Mesendoderm (in vitro differentiated cells): ENCODE data around the gene SKAP1.

ENCODE experiments used
- DNase-seq: peaks from one replicate; pipeline ENCODE4 v3.0.0; 2013
- H2AK5ac ChIP-seq: 2 replicates; pipeline ENCODE4 v1.6.1; 2013; ENCODE audit warnings: low read length, inconsistent platforms
- H2BK120ac ChIP-seq: 2 replicates; pipeline ENCODE4 v1.6.1; 2013; ENCODE audit warnings: low read depth, mild to moderate bottlenecking, low read length, moderate library complexity, mixed read lengths
- H2BK15ac ChIP-seq: replicated peaks from 2 replicates; pipeline ENCODE4 v1.6.1; 2013; ENCODE audit warnings: low read depth, mild to moderate bottlenecking, moderate library complexity
- H2BK5ac ChIP-seq: 2 replicates; pipeline ENCODE4 v1.6.1; 2013; ENCODE audit warnings: low read length, inconsistent platforms
- H3K18ac ChIP-seq: 2 replicates; pipeline ENCODE4 v1.6.1; 2013; ENCODE audit warnings: mild to moderate bottlenecking, low read length, mixed read lengths
- H3K23ac ChIP-seq: one replicate; pipeline ENCODE4 v1.6.1; 2013; ENCODE audit warnings: low read length
- H3K27ac ChIP-seq: 2 replicates; pipeline ENCODE4 v1.5.1; 2013; ENCODE audit warnings: low read depth, mild to moderate bottlenecking, inconsistent platforms, low read length, moderate library complexity
- H3K27me3 ChIP-seq: 2 replicates; pipeline ENCODE4 v1.6.1; 2013; ENCODE audit warnings: low read length, control low read depth, mild to moderate bottlenecking, inconsistent platforms; ENCODE audit not compliant: insufficient read depth, poor library complexity
- H3K36me3 ChIP-seq: 2 replicates; pipeline ENCODE4 v1.6.1; 2013; ENCODE audit warnings: low read length, inconsistent platforms; ENCODE audit not compliant: control insufficient read depth, insufficient read depth
- H3K4ac ChIP-seq: one replicate; pipeline ENCODE4 v1.6.1; 2013; ENCODE audit warnings: low read depth, mild to moderate bottlenecking, low read length, moderate library complexity
- H3K4me1 ChIP-seq: 2 replicates; pipeline ENCODE4 v1.6.1; 2013; ENCODE audit warnings: low read depth, low read length, inconsistent platforms; ENCODE audit not compliant: control insufficient read depth
- H3K4me2 ChIP-seq: 2 replicates; pipeline ENCODE4 v1.6.1; 2013; ENCODE audit warnings: low read length
- H3K4me3 ChIP-seq: 2 replicates; pipeline ENCODE4 v1.5.1; 2013; ENCODE audit warnings: mild to moderate bottlenecking, low read length
- H3K56ac ChIP-seq: one replicate; pipeline ENCODE4 v1.6.1; 2013; ENCODE audit warnings: low read length
- H3K79me1 ChIP-seq: 2 replicates; pipeline ENCODE4 v1.6.1; 2013; ENCODE audit warnings: low read length, inconsistent platforms
- H3K79me2 ChIP-seq: 2 replicates; pipeline ENCODE4 v1.6.1; 2013; ENCODE audit warnings: mild to moderate bottlenecking, low read length; ENCODE audit not compliant: control insufficient read depth, insufficient read depth
- H3K9ac ChIP-seq: 2 replicates; pipeline ENCODE4 v1.6.1; 2013; ENCODE audit warnings: low read length, inconsistent platforms
- H4K5ac ChIP-seq: one replicate; pipeline ENCODE4 v1.6.1; 2013; ENCODE audit warnings: low read length
- H4K8ac ChIP-seq: one replicate; pipeline ENCODE4 v1.6.1; 2013; ENCODE audit warnings: low read depth, mild to moderate bottlenecking, control low read depth, low read length, moderate library complexity
- WGBS: extraction: QIAGEN DNeasy Blood & Tissue Kit; methylation state at CpG from one replicate; pipeline ENCODE4 v1.1.7; 2013; ENCODE audit warnings: low lambda C conversion rate, missing lambda C conversion rate; ENCODE audit not compliant: insufficient coverage; ENCODE audit errors: extremely low coverage; 5-methylcytosine and 5-hydroxymethylcytosine counted together

SKAP1 gene

GRCh38 chr17:48471817-48472410 lies 41.9 kb upstream of the SKAP1 start:
- H3K27me3 ChIP-seq, result peaks cover 2% of the 10 kb centered on the region
- no peak overlapping the region for H2BK15ac ChIP-seq
- no CpG with 5 or more reads among the region's 8 CpGs for WGBS
- H3K56ac ChIP-seq, result no peak overlapping the region
- H3K36me3 ChIP-seq, result no peaks in the 10 kb centered on the region
- no peaks in the 10 kb centered on the region for H3K79me1 ChIP-seq
- no peak overlapping the region for H3K4me3 ChIP-seq
- no peak overlapping the region for H3K4me2 ChIP-seq
- H2AK5ac ChIP-seq, result no peak overlapping the region
- H4K5ac ChIP-seq, result no peak overlapping the region
- no peak overlapping the region for H3K23ac ChIP-seq
- H3K4ac ChIP-seq, result no peak overlapping the region
- H4K8ac ChIP-seq, result no peak overlapping the region
- no peak overlapping the region for H2BK120ac ChIP-seq
- peaks cover 4% of the 10 kb centered on the region for H3K4me1 ChIP-seq
- no peak overlapping the region for H3K9ac ChIP-seq
- no peak overlapping the region for H3K27ac ChIP-seq
- H2BK5ac ChIP-seq, result no peak overlapping the region
- no peak overlapping the region for H3K18ac ChIP-seq
- no peaks in the 10 kb centered on the region for H3K79me2 ChIP-seq
- DNase-seq, result no peak

DNA sequence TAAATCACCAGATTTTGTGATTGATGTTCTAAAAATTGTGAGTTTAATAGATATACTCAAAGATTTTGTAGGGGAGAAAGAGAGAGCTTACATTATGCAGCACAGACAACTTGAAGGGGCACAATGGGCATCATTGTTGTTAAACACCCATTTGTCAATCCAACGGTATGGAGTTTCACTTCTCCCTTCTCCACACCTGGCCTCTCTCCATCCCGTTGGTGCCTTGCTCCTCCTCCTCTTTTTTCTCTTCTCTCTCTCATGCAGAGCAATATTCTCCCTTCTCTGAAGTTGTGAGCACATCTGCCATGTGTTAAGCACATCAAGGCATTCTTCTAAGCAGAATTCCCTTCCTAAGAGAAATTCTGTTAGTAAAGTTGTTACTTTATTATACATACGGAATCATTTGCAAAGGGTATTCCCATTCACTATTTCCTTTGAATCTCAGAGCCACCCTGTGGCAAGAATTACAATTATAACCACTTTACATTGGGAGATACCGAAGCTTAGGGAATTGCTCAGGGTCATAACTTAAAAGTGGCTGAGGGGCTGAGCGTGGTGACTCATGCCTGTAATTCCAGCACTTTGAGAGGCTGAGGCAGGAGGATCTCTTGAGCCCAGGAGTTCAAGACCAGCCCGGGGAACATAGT lies 40.5 kb upstream of the SKAP1 start:
- peak; percentile 39 for DNase-seq
- Histone ChIP-seq H2BK120ac (no peak overlapping the region), H2BK15ac (no peak overlapping the region), H3K27me3 (peaks cover 2% of the 10 kb centered on the region), H3K56ac (no peak overlapping the region), H3K23ac (no peak overlapping the region), H3K36me3 (no peaks in the 10 kb centered on the region), H4K8ac (no peak overlapping the region), H2AK5ac (no peak overlapping the region), H3K4me3 (no peak overlapping the region), H3K18ac (no peak overlapping the region), H4K5ac (no peak overlapping the region), H3K9ac (no peak overlapping the region), H3K79me2 (no peaks in the 10 kb centered on the region), H3K4ac (no peak overlapping the region), H2BK5ac (no peak overlapping the region), H3K4me2 (no peak overlapping the region), H3K4me1 (peaks cover 4% of the 10 kb centered on the region), H3K27ac (no peak overlapping the region), H3K79me1 (no peaks in the 10 kb centered on the region)
- no CpG with 5 or more reads among the region's 6 CpGs for WGBS

DNA sequence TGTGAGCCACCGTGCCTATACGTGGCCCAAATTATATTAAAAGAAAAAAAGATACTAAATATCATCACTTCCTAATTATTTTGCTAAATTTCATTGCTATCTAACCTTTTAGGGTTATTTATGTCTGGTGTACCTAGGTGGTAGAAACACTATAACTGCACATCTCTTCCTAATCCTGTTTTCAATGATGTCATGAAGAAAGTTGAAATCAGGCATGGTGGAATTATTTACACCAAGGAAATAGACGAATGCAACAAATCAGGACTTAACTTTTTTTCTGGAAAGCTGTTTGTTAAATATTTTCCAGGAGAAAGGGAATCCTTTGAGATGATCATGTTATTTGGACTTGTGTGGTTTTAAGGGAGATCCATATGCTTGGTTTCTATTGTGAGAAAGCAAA lies 39.2 kb upstream of the SKAP1 start:
- Histone ChIP-seq H2BK120ac (no peak overlapping the region), H3K4me3 (no peak overlapping the region), H4K8ac (no peak overlapping the region), H2BK5ac (no peak overlapping the region), H3K27me3 (peaks cover 2% of the 10 kb centered on the region), H2AK5ac (no peak overlapping the region), H3K4me1 (peaks cover 4% of the 10 kb centered on the region), H2BK15ac (no peak overlapping the region), H3K36me3 (no peaks in the 10 kb centered on the region), H3K23ac (no peak overlapping the region), H3K27ac (no peak overlapping the region), H3K18ac (no peak overlapping the region), H3K4me2 (no peak overlapping the region), H4K5ac (no peak overlapping the region), H3K9ac (no peak overlapping the region), H3K56ac (no peak overlapping the region), H3K79me2 (no peaks in the 10 kb centered on the region), H3K79me1 (no peaks in the 10 kb centered on the region), H3K4ac (no peak overlapping the region)
- DNase-seq, result no peak
- WGBS, result no CpG with 5 or more reads among the region's 3 CpGs

- H3K4me2 ChIP-seq, result no peak overlapping the region
- DNase-seq, result no peak
- no peak overlapping the region for H3K23ac ChIP-seq
- no peak overlapping the region for H2AK5ac ChIP-seq
- no peak overlapping the region for H3K4me3 ChIP-seq
- no peaks in the 10 kb centered on the region for H3K36me3 ChIP-seq
- H3K9ac ChIP-seq, result no peak overlapping the region
- WGBS, result no CpG with 5 or more reads among the region's 4 CpGs
- H4K8ac ChIP-seq, result no peak overlapping the region
- H3K79me2 ChIP-seq, result no peaks in the 10 kb centered on the region
- no peak overlapping the region for H2BK120ac ChIP-seq
- no peak overlapping the region for H3K56ac ChIP-seq
- H3K18ac ChIP-seq, result no peak overlapping the region
- H2BK15ac ChIP-seq, result no peak overlapping the region
- H3K27me3 ChIP-seq, result peaks cover 2% of the 10 kb centered on the region
- no peak overlapping the region for H4K5ac ChIP-seq
- H3K79me1 ChIP-seq, result no peaks in the 10 kb centered on the region
- no peak overlapping the region for H3K27ac ChIP-seq
- no peak overlapping the region for H2BK5ac ChIP-seq
- peaks cover 4% of the 10 kb centered on the region for H3K4me1 ChIP-seq
- no peak overlapping the region for H3K4ac ChIP-seq
Observed at GRCh38 chr17:48468299-48468698, 38.3 kb upstream of the SKAP1 start.

DNA sequence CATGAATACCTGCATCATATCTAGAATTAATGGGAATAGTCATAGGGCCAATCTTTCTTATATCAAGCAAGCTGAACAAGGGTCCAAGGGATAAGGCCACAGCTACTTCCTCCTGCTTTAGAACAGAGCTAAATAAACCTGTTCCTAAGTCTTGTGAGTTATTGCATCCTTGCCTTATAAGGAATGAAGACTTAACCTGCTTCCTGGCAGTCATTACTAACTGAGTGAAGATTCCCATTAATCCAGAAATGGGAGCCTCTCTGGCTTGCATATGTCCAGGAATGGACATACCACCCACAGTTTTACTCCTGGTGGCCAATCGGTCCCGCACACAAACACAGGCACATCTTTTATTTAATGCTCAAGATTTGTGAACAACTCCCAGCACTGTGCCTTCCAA lies 35.9 kb upstream of the SKAP1 start:
- Histone ChIP-seq H2BK5ac (no peak overlapping the region), H3K4ac (no peak overlapping the region), H3K4me1 (no peaks in the 10 kb centered on the region), H4K5ac (no peak overlapping the region), H3K27ac (no peak overlapping the region), H2BK120ac (no peak overlapping the region), H3K23ac (no peak overlapping the region), H2BK15ac (no peak overlapping the region), H3K56ac (no peak overlapping the region), H3K79me1 (no peaks in the 10 kb centered on the region), H3K18ac (no peak overlapping the region), H3K79me2 (no peaks in the 10 kb centered on the region), H4K8ac (no peak overlapping the region), H2AK5ac (no peak overlapping the region), H3K4me3 (no peak overlapping the region), H3K27me3 (no peaks in the 10 kb centered on the region), H3K9ac (no peak overlapping the region), H3K4me2 (no peak overlapping the region), H3K36me3 (no peaks in the 10 kb centered on the region)
- no peak for DNase-seq
- no CpG with 5 or more reads among the region's 2 CpGs for WGBS

- Histone ChIP-seq H3K4ac (no peak overlapping the region), H2AK5ac (no peak overlapping the region), H3K9ac (no peak overlapping the region), H3K36me3 (no peaks in the 10 kb centered on the region), H2BK120ac (no peak overlapping the region), H3K4me3 (no peak overlapping the region), H3K27me3 (no peaks in the 10 kb centered on the region), H4K5ac (no peak overlapping the region), H3K23ac (no peak overlapping the region), H2BK15ac (no peak overlapping the region), H3K79me2 (no peaks in the 10 kb centered on the region), H3K56ac (no peak overlapping the region), H4K8ac (no peak overlapping the region), H3K27ac (no peak overlapping the region), H3K4me1 (no peaks in the 10 kb centered on the region), H3K18ac (no peak overlapping the region), H2BK5ac (no peak overlapping the region), H3K79me1 (no peaks in the 10 kb centered on the region), H3K4me2 (no peak overlapping the region)
- no CpG with 5 or more reads among the region's 4 CpGs for WGBS
- no peak for DNase-seq
Observed at GRCh38 chr17:48463526-48463925, 33.5 kb upstream of the SKAP1 start.
